NCI-H774 (cell line): ENCODE results near the gene SOX5.

ENCODE experiments used
- DNase-seq: peaks from one replicate; lab custom pipeline; 2025; lab: John Stamatoyannopoulos, UW

Gene SOX5

GRCh38 chr12:23600919-23601318 lies 348.6 kb downstream of the SOX5 start:
- no peak for DNase-seq

GRCh38 chr12:23596568-23596967 lies 352.9 kb downstream of the SOX5 start:
- DNase-seq, result no peak

GRCh38 chr12:23587833-23588559 lies 361.5 kb downstream of the SOX5 start:
- DNase-seq, result no peak

- no peak for DNase-seq
Observed at GRCh38 chr12:23585782-23586163, 363.7 kb downstream of the SOX5 start.

- no peak for DNase-seq
Observed at GRCh38 chr12:23585156-23585781, 364.2 kb downstream of the SOX5 start.

- no peak for DNase-seq
Observed at GRCh38 chr12:23581913-23582312, 367.6 kb downstream of the SOX5 start.

GRCh38 chr12:23579257-23579656 lies 370.2 kb downstream of the SOX5 start:
- no peak for DNase-seq

GRCh38 chr12:23576372-23576771 lies 373.1 kb downstream of the SOX5 start:
- no peak for DNase-seq

GRCh38 chr12:23569356-23569755 lies 380.1 kb downstream of the SOX5 start:
- no peak for DNase-seq

GRCh38 chr12:23566133-23566532 lies 383.3 kb downstream of the SOX5 start:
- no peak for DNase-seq

GRCh38 chr12:23564451-23565152 lies 384.9 kb downstream of the SOX5 start:
- no peak for DNase-seq

- DNase-seq, result no peak
Observed at GRCh38 chr12:23561364-23562345, 387.8 kb downstream of the SOX5 start.

GRCh38 chr12:23560611-23561010 lies 388.9 kb downstream of the SOX5 start:
- DNase-seq, result no peak

- no peak for DNase-seq
Observed at GRCh38 chr12:23559268-23559753, 390.2 kb downstream of the SOX5 start.

GRCh38 chr12:23556661-23557060 lies 392.8 kb downstream of the SOX5 start:
- DNase-seq, result no peak

GRCh38 chr12:23555825-23556207 lies 393.7 kb downstream of the SOX5 start:
- peak; percentile 12 for DNase-seq

- no peak for DNase-seq
Observed at GRCh38 chr12:23555180-23555824, 394.2 kb downstream of the SOX5 start.

GRCh38 chr12:23552417-23552816 lies 397.1 kb downstream of the SOX5 start:
- DNase-seq, result no peak

GRCh38 chr12:23550753-23551152 lies 398.7 kb downstream of the SOX5 start:
- no peak for DNase-seq

- no peak for DNase-seq
Observed at GRCh38 chr12:23548742-23549141, 400.7 kb downstream of the SOX5 start.

GRCh38 chr12:23546756-23547155 lies 402.7 kb downstream of the SOX5 start:
- DNase-seq, result no peak
